ENCODE results near the gene OR10J5. TPM values are rescaled to one million over a fixed set of nuclear protein-coding genes. Genes with fewer than 3 reads are reported as not detected.
"Not testable (repeated sequence)": the region's sequence is repeated elsewhere in the genome, so short reads cannot be mapped to it uniquely, and the experiment has no call there.

Gene OR10J5
- total RNA-seq, 1 donor from 2014 or later: not detected

GRCh38 chr1:159532922-159533321 is 2.9 kb downstream of the OR10J5 start:
- DNase-seq (ENCODE audit: low read depth) (no peak), FAIRE-seq (no peak)
- Mint-ChIP-seq H3K9me3 (ENCODE audit: unreplicated experiment) (peaks cover 2% of the 10 kb centered on the region), H3K4me1 (ENCODE audit: low read depth, unreplicated experiment) (no peaks in the 10 kb centered on the region), H3K36me3 (ENCODE audit: low read depth, unreplicated experiment) (no peaks in the 10 kb centered on the region), H3K4me3 (ENCODE audit: unreplicated experiment) (no peak overlapping the region), H3K27ac (ENCODE audit: unreplicated experiment) (no peak overlapping the region), H3K27me3 (ENCODE audit: low read depth, unreplicated experiment) (no peaks in the 10 kb centered on the region)
- H3K9me3 ChIP-seq (ENCODE audit: insufficient read depth, low read depth, low read length): no peaks in the 10 kb centered on the region
- TF ChIP-seq CTCF (IDR thresholded peaks at IDR 0.05; ENCODE audit: insufficient read depth, low read depth, low read length) (no peak), EZH2 (IDR thresholded peaks at IDR 0.05; ENCODE audit: insufficient read depth, low read length) (no peak)
- H3K4me1 ChIP-seq (ENCODE audit: insufficient read depth, low read length): no peaks in the 10 kb centered on the region
- H3K27me3 ChIP-seq (ENCODE audit: insufficient read depth, low read length): no peaks in the 10 kb centered on the region
- H3K9ac ChIP-seq (ENCODE audit: low read length): no peak overlapping the region
- no peaks in the 10 kb centered on the region for H3K36me3 ChIP-seq (ENCODE audit: insufficient read depth, low read length)
- no peaks in the 10 kb centered on the region for H3K79me2 ChIP-seq (ENCODE audit: insufficient read depth, low read length)
- no peak overlapping the region for H3K4me2 ChIP-seq (ENCODE audit: low read length)
- H3K4me3 ChIP-seq (ENCODE audit: insufficient read depth, low read depth, low read length): no peak overlapping the region
- H4K20me1 ChIP-seq (ENCODE audit: insufficient read depth, low read length): no peaks in the 10 kb centered on the region
- H2AFZ ChIP-seq (ENCODE audit: low read depth, low read length): no peak overlapping the region
- no peak overlapping the region for H3K27ac ChIP-seq (ENCODE audit: low read depth, low read length)

GRCh38 chr1:159524792-159525191 is 11.0 kb downstream of the OR10J5 start:
- H3K4me1 Mint-ChIP-seq (ENCODE audit: low read depth, unreplicated experiment); FAIRE-seq; H3K4me2 ChIP-seq (ENCODE audit: low read length); H3K9me3 Mint-ChIP-seq (ENCODE audit: unreplicated experiment); DNase-seq (ENCODE audit: low read depth); H3K36me3 Mint-ChIP-seq (ENCODE audit: low read depth, unreplicated experiment); H3K79me2 ChIP-seq (ENCODE audit: insufficient read depth, low read length); H3K27me3 ChIP-seq (ENCODE audit: insufficient read depth, low read length); H4K20me1 ChIP-seq (ENCODE audit: insufficient read depth, low read length); H3K27ac Mint-ChIP-seq (ENCODE audit: unreplicated experiment); H3K27ac ChIP-seq (ENCODE audit: low read depth, low read length); H3K9ac ChIP-seq (ENCODE audit: low read length); H3K4me3 ChIP-seq (ENCODE audit: insufficient read depth, low read depth, low read length); H3K36me3 ChIP-seq (ENCODE audit: insufficient read depth, low read length); H2AFZ ChIP-seq (ENCODE audit: low read depth, low read length); H3K27me3 Mint-ChIP-seq (ENCODE audit: low read depth, unreplicated experiment); H3K9me3 ChIP-seq (ENCODE audit: insufficient read depth, low read depth, low read length); H3K4me1 ChIP-seq (ENCODE audit: insufficient read depth, low read length); H3K4me3 Mint-ChIP-seq (ENCODE audit: unreplicated experiment): not testable (repeated sequence)

GRCh38 chr1:159510229-159510541 is 25.6 kb downstream of the OR10J5 start:
- Mint-ChIP-seq H3K9me3 (ENCODE audit: unreplicated experiment) (peaks cover 3% of the 10 kb centered on the region), H3K27ac (ENCODE audit: unreplicated experiment) (no peak overlapping the region), H3K36me3 (ENCODE audit: low read depth, unreplicated experiment) (no peaks in the 10 kb centered on the region), H3K4me3 (ENCODE audit: unreplicated experiment) (no peak overlapping the region), H3K27me3 (ENCODE audit: low read depth, unreplicated experiment) (no peaks in the 10 kb centered on the region), H3K4me1 (ENCODE audit: low read depth, unreplicated experiment) (peaks cover 3% of the 10 kb centered on the region)
- Histone ChIP-seq H3K79me2 (ENCODE audit: insufficient read depth, low read length) (no peaks in the 10 kb centered on the region), H3K9ac (ENCODE audit: low read length) (no peak overlapping the region), H3K4me2 (ENCODE audit: low read length) (no peak overlapping the region), H3K4me3 (ENCODE audit: insufficient read depth, low read depth, low read length) (no peak overlapping the region), H2AFZ (ENCODE audit: low read depth, low read length) (no peak overlapping the region), H3K4me1 (ENCODE audit: insufficient read depth, low read length) (no peaks in the 10 kb centered on the region), H3K27ac (ENCODE audit: low read depth, low read length) (no peak overlapping the region), H4K20me1 (ENCODE audit: insufficient read depth, low read length) (no peaks in the 10 kb centered on the region), H3K9me3 (ENCODE audit: insufficient read depth, low read depth, low read length) (no peaks in the 10 kb centered on the region), H3K27me3 (ENCODE audit: insufficient read depth, low read length) (no peaks in the 10 kb centered on the region), H3K36me3 (ENCODE audit: insufficient read depth, low read length) (no peaks in the 10 kb centered on the region)
- TF ChIP-seq CTCF (IDR thresholded peaks at IDR 0.05; ENCODE audit: insufficient read depth, low read depth, low read length): no peak
- TF ChIP-seq EZH2 (IDR thresholded peaks at IDR 0.05; ENCODE audit: insufficient read depth, low read length): no peak
- no peak for FAIRE-seq
- no peak for DNase-seq (ENCODE audit: low read depth)
